ENCODE data around the gene GAREM1. TPM values are rescaled to one million over a fixed set of nuclear protein-coding genes. Genes with fewer than 3 reads are reported as not detected.

GAREM1 gene
- total RNA-seq, 1 donor from 2014 or later = 8.6 TPM

DNA sequence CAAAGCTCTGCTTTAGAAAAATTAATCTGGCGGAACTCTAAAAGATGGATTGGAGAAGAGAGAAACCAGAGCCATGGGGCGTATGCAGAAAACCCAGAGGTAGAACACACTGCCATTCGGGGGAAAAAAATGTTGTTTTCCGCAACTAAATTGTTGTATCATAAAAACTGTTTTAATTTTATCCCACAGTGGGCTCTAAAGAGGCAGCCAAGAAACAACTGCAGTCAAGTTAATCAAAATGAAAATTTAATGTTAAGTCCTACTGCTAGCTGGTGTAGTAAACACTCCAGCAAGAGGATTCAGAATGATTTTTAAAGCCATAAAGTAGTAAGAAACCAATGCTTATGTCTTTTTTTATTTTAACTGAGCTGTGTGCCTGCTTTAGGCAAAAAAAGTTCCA, 69.1 kb downstream of the GAREM1 start:
- H3K27ac ChIP-seq (replicated peaks) = no peak overlapping the region

GRCh38 chr18:32393407-32393806, 77.3 kb downstream of the GAREM1 start:
- intact Hi-C loops (cut with micrococcal nuclease) = no loop called here

More for the DNA sequence above, 69.1 kb downstream of the GAREM1 start:
- Histone ChIP-seq H3K4me1 (peaks cover 23% of the 10 kb centered on the region), H3K4me3 (no peak overlapping the region), H3K9me3 (replicated peaks) (peaks cover 4% of the 10 kb centered on the region), H3K36me3 (no peaks in the 10 kb centered on the region), H3K27me3 (ENCODE audit: low read depth) (no peaks in the 10 kb centered on the region)
- intact Hi-C loops (cut with micrococcal nuclease) = no loop called here
- no peak for DNase-seq
- TF ChIP-seq CTCF (IDR thresholded peaks at IDR 0.05; ENCODE audit: borderline replicate concordance) = no peak

GRCh38 chr18:32391126-32391525, 79.6 kb downstream of the GAREM1 start:
- H3K36me3 ChIP-seq = no peaks in the 10 kb centered on the region
- no peak overlapping the region for H3K4me3 ChIP-seq
- H3K4me1 ChIP-seq = peaks cover 32% of the 10 kb centered on the region
- no peak overlapping the region for H3K27ac ChIP-seq (replicated peaks)
- no peak for DNase-seq
- TF ChIP-seq CTCF (IDR thresholded peaks at IDR 0.05; ENCODE audit: borderline replicate concordance) = no peak
- intact Hi-C loops (cut with micrococcal nuclease) = no loop called here
- H3K27me3 ChIP-seq (ENCODE audit: low read depth) = no peaks in the 10 kb centered on the region
- no peaks in the 10 kb centered on the region for H3K9me3 ChIP-seq (replicated peaks)

More at GRCh38 chr18:32393407-32393806, 77.3 kb downstream of the GAREM1 start:
- H3K4me1 ChIP-seq = peaks cover 24% of the 10 kb centered on the region
- H3K27ac ChIP-seq (replicated peaks) = no peak overlapping the region
- DNase-seq = no peak
- no peaks in the 10 kb centered on the region for H3K27me3 ChIP-seq (ENCODE audit: low read depth)
- H3K4me3 ChIP-seq = no peak overlapping the region
- no peaks in the 10 kb centered on the region for H3K36me3 ChIP-seq
- H3K9me3 ChIP-seq (replicated peaks) = peaks cover 4% of the 10 kb centered on the region
- no peak for TF ChIP-seq CTCF (IDR thresholded peaks at IDR 0.05; ENCODE audit: borderline replicate concordance)

DNA sequence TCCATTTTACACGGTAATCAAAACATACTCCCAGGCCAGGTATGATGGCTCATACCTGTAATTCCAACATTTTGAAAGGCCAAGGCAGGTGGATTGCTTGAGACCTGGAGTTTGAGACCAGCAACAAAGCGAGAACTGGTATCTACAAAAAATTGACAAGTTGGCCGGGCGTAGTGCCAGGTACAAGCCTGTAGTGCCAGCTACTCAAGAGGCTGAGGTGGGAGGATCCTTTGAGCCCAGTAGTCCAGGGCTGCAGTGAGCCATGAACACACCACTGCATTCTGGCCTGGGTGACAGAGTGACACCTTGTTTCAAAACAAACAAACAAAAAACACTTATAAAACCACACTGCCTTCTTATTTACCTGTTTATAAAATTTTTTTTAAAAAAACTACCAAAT, 80.8 kb downstream of the GAREM1 start:
- no peak for TF ChIP-seq CTCF (IDR thresholded peaks at IDR 0.05; ENCODE audit: borderline replicate concordance)
- peak; percentile 69 for DNase-seq
- intact Hi-C loops (cut with micrococcal nuclease) = no loop called here

DNA sequence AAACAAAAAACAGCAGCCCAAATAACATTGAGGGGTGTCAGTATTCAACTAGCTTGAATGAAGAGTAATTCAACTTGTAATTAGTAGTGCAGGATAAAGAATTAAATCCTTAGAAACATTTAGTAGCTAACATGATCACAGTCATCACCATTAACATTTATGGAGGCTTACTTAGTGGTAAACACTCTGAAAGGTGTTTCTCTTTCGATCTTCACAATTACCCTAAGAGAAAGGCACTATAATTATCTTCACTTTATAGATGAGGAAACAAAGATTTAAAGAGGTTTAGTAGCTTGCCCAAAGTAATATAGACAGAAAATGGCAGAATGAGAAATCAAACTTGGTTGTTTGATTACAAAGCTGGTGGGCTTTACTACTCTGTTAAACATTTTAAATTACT, 81.5 kb downstream of the GAREM1 start:
- H3K9me3 ChIP-seq (replicated peaks) = no peaks in the 10 kb centered on the region
- intact Hi-C loops (cut with micrococcal nuclease) = no loop called here
- no peak for TF ChIP-seq CTCF (IDR thresholded peaks at IDR 0.05; ENCODE audit: borderline replicate concordance)
- H3K4me3 ChIP-seq = no peak overlapping the region
- no peak overlapping the region for H3K27ac ChIP-seq (replicated peaks)
- H3K36me3 ChIP-seq = no peaks in the 10 kb centered on the region
- H3K27me3 ChIP-seq (ENCODE audit: low read depth) = no peaks in the 10 kb centered on the region
- no peak for DNase-seq
- peaks cover 51% of the 10 kb centered on the region for H3K4me1 ChIP-seq

More for the DNA sequence above, 80.8 kb downstream of the GAREM1 start:
- Histone ChIP-seq H3K9me3 (replicated peaks) (no peaks in the 10 kb centered on the region), H3K4me1 (peaks cover 45% of the 10 kb centered on the region), H3K27me3 (ENCODE audit: low read depth) (no peaks in the 10 kb centered on the region), H3K36me3 (no peaks in the 10 kb centered on the region), H3K4me3 (no peak overlapping the region), H3K27ac (replicated peaks) (peak overlapping the region; percentile 16)

- H3K27me3 ChIP-seq (ENCODE audit: low read depth) = no peaks in the 10 kb centered on the region
- intact Hi-C loops (cut with micrococcal nuclease) = no loop called here
- H3K4me3 ChIP-seq = no peak overlapping the region
Measured at GRCh38 chr18:32386471-32386870, 84.2 kb downstream of the GAREM1 start.

More at GRCh38 chr18:32386471-32386870, 84.2 kb downstream of the GAREM1 start:
- DNase-seq = no peak
- peaks cover 64% of the 10 kb centered on the region for H3K4me1 ChIP-seq
- no peak for TF ChIP-seq CTCF (IDR thresholded peaks at IDR 0.05; ENCODE audit: borderline replicate concordance)
- no peaks in the 10 kb centered on the region for H3K9me3 ChIP-seq (replicated peaks)
- no peak overlapping the region for H3K27ac ChIP-seq (replicated peaks)
- no peaks in the 10 kb centered on the region for H3K36me3 ChIP-seq

Measured in left ventricle myocardium inferior (tissue), 1 donor.